NCI-H146 (cell line): Measurements from ENCODE around the gene BAZ1A.

Source experiments
- DNase-seq: peaks from one replicate; lab custom pipeline; 2025; lab: John Stamatoyannopoulos, UW

The BAZ1A gene

DNA sequence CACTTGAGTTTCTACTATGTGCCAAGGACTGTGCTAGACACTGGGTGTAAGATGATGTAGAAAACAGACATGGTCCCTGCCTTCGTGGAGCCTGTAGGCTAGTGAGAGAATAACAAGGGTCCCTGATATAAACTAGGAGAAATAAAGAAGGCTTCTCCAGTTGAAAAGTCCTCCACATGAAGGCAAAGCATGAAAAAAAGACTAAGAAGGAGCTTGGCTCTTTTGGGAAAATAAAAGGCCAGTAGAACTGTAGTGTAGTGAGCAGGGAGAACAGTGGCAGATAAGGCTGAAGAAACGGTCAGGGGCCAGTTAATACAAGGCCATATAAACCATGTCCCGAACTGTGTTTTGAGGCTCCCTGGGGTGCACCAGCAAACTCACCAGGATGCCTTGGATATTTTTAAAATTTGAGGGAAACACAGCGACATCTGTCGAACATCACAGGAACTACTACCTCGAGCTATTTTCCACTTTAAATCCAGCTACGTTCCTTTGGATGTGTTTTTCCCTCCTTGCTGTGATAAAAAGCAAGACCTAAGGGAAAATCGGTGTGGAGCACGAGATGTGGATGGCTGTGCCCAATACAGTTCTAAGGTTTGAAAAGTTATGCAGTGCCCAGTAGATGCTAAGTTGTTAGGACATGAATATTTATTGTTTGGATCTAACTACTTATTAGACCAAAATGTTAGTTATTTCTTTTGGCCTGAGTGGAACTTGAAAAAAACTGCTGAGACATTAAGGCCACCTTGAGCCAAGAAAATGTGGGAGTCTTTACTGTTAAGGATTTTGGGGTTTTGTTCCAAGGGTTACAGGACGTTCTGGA, 152.2 kb downstream of the BAZ1A start:
- DNase-seq = peak; percentile 47

DNA sequence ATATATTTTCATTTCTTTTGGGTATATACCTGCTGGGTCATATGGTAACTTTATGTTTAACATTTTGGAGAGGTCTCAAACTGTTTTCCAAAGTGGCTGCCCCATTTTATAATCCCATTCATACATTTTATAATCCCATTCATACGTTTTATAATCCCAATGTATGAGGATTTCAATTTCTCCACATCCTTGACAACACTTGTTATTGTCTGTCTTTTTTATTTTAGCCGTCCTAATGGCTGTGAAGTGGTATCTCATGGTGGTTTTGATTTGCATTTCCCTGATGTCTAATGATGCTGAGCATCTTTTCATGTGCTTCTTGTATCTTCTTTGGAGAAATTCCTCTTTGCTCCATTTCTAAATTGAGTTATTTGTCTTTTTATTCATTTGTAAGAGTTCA, 154.0 kb downstream of the BAZ1A start:
- DNase-seq = no peak

DNA sequence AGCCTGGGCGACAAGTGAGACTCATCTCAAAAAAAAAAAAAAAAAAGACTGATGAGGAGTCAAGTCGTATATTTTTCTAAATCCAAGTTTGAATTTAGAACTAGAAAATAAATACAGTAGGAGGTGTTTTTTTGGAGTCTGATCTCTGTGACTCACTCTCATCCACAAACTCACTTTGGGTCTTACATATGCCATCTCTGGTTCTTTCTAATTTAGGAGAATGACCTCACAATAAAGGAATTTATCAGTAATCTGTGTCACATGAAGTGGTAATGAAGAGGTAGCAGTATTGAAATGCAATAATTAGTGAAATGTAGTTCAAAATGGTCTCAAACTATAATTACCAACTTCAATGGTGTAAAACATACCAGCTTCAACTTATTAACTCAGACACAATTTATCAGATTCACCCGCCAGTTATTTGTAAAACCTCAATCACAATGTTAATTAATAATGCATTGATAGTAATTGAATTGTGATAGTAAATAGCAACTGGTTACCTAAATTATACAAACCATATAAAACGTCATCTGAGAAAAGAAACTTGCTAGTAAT, 156.3 kb downstream of the BAZ1A start:
- DNase-seq = no peak

DNA sequence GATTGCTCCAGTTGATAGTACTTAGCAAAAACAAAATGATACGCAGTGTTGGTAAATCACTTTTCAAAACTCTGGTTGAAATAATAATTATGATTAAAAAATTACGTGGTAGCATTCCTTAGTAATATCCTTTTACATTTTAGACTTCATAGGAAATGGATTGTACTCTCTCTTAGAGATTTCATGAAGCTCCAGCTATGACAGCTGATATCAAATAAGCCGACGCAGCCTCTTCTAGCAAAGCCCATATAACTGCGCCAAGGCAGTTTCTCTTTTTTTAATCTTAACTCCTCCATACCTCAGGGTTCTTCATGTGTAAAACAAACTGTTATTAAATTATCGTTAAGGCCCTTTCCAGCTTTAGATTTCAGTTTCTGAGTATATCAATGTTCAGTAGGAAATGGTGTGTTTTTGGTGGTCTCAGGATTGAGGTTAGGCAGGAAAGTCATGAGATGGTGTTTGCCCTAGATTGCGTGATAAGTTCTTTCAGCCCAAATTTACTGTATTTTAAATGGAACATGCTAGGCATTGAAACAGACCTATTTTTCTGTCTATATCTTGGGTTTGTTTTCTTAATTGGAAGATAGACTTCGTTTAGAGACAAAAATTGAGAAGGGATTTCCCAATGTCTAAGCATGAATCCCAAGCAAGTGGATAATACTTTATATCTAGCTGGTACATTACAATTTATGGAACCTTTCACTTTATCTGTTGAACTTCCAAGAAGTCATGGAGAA, 159.9 kb downstream of the BAZ1A start:
- DNase-seq = no peak

DNA sequence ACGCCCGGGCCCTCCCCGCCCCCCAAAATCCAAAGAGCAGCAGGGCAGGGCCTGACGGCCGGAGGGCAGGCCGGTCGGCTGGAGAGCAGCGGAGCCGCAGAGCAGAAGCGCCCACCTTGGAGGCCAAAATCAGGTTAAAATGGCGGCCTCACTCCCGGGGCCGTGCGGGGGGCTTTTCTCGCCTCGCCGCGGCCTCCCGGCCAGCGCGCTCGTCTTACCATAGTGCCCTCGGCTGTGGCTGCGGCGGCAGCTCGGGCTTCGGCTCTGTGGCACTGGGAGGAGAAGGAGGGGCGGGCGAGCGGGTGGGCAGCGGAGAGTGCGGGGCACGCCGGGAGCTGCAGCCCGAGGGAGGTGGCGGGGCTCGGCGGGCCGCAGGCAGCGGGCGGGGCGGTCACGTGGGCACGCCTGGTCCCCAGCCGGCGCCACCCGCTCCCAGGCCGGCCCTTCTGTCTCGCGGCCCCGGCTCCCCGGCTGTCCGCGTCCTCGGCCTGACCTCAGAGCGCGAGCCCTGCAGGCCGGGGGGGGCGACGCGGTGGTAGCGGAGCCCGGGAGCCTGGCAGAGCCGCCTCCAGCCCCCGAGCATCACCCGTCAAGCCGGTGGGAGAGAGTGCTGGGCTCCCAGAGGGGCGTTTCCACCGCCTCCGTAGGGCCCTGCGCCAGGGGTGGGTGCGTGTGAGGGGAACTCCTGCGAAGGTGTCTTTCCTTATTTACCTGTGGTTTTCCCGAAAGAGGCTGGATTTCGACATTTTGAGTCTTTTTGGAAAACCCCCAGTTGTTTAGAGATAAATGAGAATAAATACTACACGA, 160.6 kb downstream of the BAZ1A start, which contains the start of gene CFL2:
TSS of gene CFL2 (minus strand) at position 274 of the 807 bp plus-strand sequence. CDS start at position 221, 53 bp downstream.
- DNase-seq = peak; percentile 84

DNA sequence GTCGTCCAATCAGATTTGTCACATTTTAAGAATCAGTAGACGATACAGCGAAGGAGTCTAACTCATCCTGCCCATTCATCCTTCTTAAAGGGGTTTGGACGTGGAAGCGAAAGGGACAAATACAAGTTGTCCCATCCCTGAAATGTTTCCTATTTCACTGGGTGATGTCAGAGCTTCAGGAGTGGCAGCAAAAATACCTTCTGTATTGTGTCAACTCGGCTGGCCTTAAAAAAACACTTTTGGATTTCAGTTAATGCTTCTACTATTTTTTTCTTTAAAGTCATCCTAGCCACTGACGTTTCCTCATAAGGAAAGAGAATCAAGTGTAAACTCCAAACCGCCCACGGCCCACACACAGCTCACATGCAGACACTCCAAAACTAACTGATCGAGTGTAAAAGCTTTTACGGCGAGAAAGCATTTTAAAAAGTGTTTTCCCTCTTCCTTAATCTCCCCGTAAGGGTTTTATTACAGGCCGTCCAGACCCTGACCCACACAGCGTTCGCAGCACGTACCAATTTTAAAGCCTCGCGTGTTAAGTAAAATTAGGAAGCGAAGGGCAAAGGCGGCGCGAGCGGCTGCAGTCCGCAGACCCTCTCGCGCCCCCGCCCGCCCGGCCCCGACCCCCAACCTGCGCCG, 161.4 kb downstream of the BAZ1A start:
- peak; percentile 26 for DNase-seq

DNA sequence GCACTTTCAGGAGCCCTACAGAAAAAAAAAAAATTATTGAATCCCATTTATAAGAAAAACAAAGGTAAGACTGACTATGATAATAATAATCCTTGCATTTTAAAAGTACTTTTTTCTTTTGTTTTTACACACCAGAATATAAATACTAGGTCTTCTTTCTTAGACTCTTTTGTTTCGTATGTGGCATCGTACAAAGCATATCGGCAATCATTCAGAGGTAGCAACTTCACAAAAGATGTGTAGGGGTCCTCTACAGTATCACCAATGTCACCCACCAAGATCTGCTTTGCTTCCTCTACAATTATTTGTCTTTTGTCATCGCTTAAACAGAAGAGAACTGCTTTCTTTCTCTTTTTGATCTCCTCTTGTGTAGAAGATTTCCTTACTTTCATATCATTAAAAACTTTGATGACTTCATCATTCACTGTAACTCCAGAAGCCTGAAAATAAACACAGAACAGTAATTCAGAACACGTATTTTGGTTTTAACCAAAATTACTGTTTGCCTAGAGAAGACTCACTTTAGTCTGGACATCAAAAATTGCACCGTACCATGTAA, 162.0 kb downstream of the BAZ1A start:
- no peak for DNase-seq

DNA sequence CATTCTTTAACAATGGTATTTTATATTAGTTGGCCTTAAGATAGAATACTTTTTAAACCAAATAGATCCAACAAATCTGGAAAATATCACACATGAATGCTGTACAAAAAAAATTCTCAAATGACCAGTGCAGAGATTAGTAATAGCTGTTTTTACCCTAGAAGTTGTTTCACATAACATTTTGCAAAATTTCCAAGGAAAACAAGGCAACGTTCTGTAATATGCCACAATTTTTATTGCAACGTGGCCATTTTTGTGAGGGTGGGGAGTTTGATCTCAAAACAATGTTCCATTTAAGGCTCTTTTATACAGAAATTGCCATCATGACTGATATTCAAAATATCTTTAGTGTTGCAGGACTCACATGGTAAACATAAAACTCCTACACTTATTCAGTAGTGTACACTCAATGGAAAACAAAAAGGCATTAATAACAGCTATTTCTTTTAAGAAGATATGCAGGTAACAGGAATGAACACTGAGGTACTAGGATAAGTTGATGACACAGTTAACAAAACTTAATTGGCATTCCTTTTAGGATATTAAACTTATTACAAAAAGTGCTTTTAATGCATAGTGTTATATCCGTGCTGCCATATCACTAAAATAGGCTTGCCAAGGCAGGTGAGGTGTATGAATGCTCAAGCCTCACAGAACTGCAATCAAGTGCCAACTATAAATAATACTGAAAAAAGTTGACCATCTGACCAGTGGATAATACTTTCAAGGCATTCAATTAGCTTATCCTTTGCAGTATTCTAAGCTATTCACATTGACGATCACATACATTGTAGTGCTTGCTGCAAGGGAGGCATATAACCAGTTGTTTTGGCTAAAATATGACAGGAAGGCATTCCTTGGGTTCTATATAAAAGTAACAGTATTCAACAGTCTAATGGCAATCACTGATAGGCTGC, 163.1 kb downstream of the BAZ1A start:
- DNase-seq = no peak

DNA sequence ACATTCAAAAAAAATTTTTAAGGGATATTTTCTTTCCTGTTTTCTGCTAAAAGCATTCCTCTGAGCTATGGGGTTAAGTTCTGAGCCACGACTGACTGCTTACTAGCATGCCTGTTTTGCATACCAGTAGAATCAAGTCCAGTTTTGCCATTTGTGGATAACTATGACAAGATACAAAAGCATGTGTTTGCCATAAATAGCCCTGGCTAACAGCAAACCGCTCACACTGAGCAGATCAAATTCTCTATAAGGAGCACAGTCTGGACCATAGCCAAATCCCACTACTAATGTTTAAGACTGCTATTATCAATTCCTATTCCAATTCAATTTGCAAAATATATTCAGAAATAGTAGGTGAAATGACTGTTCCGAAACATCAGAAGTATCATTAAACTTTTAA, 164.0 kb downstream of the BAZ1A start:
- no peak for DNase-seq

DNA sequence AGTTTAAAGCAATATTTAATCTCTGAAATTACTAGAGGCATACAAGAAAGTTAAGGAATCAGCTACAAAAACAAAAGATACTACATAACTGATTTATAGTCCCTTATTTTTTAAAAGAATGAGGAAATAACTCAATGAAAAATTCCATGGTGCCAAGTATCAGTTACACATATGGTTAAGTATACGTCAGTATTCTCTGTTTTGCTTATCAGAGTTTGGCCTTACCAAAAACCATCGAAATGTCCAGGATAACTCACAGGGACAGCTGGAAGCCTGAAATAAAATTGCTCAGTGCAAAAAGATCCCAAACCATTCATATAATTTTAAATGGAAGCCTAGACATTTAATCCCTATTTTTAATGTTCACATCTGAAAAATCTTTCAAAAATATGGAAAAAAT, 164.4 kb downstream of the BAZ1A start:
- no peak for DNase-seq

DNA sequence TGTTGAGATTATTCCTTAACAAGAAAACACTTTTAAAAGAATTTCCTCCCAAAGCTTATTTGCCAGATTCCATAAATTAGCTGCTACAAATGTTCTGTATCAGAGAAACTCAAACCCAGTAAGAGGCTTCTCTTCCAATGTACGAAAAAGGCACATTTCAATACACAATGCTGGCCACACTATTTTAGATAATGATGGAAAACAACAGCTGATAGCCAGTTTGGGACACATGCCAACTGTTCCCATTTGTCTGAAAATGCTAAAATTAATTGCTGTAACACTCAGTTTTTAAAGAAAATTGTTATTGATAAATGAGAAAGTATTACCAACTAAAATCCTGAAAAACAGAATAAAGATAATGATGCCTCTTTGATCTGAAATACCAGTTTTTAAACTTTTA, 165.2 kb downstream of the BAZ1A start:
- DNase-seq = no peak

DNA sequence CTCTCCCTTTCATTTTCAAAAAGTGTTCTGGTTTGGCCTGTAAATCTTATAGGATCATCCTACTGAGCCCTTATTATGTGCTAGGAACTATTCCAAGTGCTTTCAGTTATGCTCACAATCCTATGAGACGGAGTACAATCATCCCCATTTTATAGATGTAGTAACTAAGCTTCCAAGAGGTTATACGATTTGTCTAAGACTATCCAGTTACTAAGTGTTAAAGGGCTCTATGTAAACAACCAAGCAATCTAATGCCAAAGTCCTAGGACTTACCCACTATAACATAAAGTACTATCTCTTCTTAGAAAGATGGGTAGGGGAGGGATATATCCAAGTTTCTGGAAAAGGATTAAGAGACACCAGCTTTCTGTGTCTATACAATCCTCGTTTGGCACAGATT, 167.4 kb downstream of the BAZ1A start:
- DNase-seq = no peak
